HG03571 (cell line): Measurements from ENCODE around the gene SLC27A3.
"Not testable (repeated sequence)": the region's sequence is repeated elsewhere in the genome, so short reads cannot be mapped to it uniquely, and the experiment has no call there.

Experiments
- ATAC-seq: cut with Tn5 transposase; IDR thresholded peaks from one replicate; pipeline ENCODE4 v1.9.1; 2021; ENCODE audit not compliant: unreplicated experiment

Gene SLC27A3

DNA sequence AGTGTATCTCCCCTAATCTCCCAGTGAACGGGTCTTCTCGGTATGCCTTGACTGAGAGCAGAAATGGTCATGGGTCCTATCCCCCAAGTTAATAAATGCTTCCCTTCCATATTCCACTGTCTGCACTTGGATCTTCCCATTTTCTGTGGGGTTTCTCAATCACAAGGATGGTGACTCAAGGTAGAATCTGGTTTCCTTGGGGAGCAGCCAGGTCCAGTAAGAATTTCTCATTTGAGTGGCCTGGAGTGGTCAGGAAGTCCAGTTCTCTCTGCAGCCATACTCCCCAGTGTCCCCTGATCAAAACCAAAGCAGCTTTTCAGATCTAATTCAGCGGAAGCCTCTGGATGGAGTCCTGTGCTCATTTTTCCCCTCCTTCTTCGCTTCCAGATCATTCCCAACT is 14.8 kb upstream of the SLC27A3 start:
- no peak for ATAC-seq

DNA sequence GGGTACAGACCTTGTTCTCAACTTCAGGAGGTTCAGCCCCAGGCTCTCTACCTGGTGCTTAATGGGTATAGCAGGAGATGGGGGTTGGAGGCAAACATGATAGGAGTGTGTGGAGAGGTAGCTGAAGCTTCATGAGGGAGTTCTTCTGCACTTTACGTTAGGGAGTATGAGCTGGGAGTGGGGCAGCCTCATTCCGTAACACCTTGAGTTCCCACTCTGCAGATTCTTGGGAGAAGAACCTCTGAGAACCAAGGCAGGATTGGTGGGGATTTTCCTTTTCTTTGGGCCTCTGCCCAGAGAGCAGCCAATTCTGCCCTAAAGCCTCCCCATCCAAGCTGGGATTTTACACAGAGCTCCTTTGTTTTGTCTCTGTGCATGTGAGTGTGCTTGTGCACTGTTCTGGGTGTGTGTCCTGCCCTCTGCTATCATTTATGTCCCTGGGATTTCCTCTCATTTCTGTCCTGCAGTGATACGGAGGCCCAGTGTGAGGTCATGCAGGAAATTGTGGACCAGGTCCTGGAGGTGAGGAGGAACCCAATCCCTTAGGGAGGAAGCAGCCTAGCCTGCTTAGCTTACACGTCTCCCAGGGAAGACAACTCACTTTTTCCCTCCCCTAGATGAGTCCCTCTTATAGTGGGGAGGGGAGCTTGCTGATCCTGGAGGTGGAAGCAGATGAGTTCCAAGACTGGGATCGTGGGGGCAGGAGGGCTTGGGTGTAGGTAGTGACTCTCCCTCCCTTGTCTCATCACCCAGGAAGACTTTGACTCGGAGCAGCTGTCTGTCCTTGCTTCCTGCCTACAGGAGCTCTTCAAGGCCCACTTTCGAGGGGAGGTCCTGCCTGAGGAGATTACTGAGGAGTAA is 11.6 kb upstream of the SLC27A3 start:
- ATAC-seq: no peak

DNA sequence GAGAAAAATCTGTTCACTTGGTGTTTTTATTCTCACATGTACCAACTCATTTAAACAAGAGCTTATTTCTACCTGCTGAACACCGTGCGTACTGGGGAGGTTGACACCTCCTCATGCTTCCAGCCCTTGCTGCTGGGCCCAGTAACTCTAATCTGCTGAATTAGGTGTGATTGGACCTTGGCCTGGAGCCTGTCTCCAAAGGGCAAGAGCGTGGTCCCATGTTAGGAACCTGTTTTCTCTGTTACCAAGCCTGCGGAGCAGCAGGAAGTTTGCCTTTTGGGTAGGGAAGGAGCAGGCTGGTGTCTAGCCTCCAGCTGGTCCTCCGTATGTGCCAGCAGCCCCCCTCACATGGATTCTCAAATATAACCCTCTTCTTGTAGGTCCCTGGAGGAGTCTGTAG is 10.9 kb upstream of the SLC27A3 start:
- no peak for ATAC-seq

DNA sequence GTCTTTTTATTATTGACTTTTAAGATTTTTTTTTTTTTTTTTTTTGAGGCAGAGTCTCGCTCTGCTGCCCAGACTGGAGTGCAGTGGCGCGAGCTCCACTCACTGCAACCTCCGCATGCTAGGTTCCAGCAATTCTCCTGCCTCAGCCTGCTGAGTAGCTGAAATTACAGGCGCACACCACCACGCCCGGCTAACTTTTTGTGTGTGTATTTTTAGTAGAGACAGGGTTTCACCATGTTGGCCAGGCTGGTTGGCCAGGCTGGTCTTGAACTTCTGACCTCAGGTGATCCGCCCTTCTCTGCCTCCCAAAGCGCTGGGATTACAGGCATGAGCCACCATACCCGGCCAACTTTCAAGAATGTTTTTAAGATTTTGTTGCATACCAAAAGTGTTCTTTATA is 8.5 kb upstream of the SLC27A3 start:
- ATAC-seq: not testable (repeated sequence)

DNA sequence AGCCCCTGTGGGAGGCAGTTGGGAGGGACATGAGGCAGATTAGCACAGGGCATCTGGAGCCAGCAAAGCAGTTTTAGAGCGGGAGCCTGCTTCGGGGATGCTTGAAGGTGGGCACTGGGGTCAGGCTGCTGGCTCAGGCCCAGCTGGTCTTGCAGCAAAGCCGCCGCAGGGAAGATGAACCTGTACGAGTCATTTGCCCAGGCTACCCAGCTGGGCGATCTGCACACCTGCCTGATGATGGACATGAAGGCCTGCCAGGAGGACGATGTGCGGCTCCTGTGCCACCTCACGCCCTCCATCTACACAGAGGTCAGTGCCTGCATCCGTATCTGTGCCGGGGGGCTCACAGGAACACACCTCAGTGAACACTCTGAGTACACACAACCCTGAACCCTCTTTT is 7.7 kb upstream of the SLC27A3 start:
- ATAC-seq: no peak

DNA sequence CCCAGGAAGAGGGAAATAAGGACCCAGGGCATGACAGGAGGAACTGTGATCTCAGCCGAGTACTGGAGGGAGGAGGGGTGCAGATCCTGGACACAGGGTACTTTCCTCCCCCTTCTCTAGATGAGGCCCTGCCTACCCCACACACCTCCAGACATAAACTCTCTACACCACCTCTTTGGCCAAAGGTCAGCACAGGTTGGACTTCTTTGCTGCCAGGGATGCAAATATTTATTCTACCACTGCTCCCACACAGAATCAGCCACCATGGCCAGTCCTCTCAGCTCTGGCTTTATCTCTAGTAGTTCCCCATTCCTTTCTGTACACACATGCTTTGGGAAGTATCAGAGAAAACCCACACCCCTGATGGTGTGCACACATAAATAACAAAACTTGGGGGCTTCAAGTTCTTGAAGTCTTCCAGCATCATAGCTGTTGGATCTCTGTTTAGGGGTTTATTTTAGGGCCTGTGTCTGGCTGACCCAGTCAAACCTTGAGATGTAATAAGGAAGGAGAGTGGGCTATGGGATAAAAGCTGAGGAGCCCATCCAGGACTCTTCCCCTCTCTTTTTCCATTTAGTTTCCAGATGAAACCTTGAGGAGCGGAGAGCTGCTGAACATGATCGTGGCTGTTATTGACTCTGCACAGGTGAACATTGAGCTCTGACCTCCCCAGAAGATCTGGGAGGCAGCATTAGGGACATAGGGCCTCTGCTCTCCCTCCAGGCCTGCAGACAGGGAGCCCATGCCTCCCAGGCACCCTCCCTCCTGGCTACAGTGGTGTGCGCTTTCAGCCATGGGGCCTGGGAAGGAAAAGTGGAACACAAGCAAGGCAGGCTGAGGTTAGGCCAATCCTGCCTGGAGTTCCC is 6.7 kb upstream of the SLC27A3 start:
- ATAC-seq: no peak

DNA sequence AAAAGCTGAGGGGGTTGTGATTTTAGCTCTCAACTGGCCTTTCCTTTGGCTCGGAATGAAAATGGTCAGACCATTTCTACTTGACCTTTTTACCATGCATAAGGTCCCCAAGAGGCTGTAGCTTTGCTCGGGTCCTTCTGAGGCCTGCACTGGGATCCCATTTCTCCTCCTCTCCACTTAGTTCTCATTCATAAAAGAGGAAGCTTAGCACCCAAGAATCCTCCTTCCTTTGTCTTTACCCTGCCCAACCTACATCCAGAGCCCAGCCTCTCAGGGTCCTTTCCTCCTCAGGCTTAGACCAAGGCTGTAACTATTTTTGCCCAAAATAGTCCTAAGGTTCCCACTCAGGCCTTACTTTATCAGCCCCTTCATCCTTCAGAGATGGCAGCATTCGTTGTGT is 6.0 kb upstream of the SLC27A3 start:
- no peak for ATAC-seq

DNA sequence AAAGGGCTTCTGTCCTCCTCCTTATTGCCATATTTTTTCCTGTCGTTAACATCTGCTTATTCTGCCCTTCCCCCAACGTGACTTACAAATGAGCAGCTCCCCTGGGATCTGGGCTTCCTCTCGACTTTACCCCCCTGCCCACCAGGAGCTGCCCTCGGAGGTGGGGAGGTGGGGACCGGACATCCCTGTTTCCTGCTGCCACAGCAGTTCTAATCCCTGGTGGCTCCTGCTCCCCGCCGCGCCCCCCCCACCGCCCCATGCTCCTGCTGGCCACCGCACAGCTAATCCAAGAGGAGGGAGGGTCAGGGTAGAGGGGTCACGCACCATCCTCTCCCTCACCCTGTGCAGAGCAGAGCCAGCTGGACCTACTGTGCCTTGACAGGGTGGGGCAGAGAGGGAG is 4.4 kb upstream of the SLC27A3 start:
- ATAC-seq: no peak

DNA sequence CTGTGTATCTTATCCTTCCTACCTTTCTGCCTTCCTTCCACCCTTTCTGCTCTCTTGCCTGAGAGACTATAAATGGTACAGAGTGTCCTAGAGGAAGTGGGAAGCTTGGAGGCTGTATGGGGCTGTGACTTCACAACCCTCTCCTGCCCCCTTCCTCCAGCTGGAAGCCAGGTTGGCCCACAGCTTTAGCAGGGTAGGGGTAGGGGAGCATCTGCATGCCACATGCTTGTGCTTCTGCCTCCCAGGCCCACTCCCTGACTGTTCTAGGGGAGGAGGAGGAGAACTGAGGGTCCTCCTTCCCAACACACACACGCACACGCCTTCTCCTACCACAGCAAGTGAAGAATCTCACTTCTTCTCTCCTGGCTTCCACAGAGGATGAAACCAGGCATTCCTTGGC is 3.9 kb upstream of the SLC27A3 start:
- ATAC-seq: no peak

DNA sequence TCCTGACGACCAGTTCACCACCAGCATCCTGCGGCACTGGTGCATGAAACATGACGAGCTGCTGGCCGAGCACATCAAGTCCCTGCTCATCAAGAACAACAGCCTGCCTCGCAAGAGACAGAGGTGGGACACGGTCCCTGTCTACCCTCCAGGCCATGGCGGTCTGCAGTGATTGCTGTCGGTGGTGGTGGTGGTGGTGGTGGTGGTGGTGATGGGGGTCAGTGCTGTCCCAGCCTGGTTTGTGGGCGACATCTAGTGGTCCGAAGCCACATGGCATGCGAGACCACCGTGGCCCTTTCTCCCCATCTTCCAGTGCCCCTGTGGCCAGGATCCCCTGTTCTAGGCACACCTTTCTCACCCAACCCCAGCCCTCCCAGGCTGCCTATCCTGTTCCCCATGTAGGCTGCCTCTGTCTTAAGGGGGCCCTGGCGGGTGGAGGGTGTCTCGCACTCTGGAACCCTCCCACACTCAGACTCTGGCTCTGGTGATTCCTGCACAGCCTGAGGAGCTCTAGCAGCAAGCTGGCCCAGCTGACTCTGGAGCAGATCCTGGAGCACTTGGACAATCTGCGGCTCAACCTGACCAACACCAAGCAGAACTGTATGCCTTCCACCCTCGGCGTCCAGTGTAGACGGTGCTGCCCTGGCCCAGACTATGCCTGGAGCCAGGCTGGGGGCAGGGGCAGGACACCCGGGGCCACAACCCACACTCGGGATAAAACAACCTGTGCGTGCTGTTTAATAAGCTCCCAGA is 3.2 kb upstream of the SLC27A3 start:
- no peak for ATAC-seq

DNA sequence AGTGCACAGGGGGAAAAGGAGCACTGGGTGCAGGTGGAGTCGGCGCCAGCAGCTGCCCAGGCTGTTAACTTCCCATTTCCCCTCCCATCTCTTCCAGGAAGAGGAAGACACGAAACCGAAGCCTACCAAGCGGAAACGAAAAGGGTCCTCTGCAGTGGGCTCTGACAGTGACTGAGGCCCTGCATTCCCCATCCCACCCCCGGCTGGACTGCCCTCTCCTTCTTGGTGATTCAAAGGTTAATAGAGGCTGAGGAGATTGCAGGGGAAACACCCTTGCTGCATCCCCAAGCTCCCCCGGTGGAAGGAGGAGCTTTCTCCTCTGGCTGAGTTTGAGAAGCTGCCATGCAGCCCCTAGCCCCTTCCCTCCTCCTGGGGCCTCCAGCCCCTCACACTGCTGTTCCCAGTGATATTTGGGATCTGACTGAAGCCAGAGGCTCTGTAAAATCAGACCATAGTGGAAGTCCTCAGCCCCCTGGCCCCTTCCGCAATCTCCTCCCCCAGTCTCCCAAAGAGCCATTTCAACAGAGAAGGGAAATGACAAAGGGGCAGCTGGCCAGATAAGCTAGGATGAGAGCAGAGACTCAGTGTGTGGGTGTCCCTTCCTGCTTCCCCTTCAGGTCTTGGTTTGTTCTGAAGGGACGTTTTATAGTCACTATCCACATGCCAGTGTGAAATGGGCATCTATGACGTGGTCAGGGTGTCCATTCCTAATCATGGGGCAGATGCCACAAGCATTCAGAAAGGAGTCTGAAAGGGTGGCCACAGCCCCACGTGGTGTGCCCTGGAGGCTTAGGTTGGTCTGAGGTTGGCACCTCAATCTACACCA is 1.9 kb upstream of the SLC27A3 start:
- no peak for ATAC-seq

DNA sequence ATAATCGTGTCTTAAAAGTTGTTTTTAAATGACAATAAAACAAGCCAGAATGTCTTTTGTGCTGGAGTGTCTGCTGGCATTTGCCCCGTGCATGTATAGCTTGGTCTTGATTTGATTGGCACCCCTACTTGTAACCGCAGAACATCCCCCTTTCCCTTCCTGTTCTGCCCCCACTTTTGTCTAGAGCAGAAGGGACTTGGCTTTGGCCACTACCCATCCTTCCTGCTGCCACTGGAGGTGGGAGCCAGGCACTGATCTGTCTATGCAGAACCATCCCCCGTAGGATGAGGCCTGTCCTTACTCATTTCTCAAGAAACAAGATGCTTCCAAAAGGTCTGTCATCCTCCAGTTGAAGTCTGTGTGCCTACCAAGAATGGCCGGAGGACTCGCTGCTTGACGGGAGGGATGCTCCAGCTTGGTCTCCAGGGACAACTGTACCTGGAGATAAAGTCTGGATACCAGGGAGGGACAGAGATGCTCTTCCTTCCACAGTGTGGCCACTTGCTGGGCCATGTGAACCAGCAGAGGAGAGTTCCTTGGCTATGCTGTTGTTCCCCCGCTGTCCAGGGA is 1.1 kb upstream of the SLC27A3 start:
- ATAC-seq: no peak

DNA sequence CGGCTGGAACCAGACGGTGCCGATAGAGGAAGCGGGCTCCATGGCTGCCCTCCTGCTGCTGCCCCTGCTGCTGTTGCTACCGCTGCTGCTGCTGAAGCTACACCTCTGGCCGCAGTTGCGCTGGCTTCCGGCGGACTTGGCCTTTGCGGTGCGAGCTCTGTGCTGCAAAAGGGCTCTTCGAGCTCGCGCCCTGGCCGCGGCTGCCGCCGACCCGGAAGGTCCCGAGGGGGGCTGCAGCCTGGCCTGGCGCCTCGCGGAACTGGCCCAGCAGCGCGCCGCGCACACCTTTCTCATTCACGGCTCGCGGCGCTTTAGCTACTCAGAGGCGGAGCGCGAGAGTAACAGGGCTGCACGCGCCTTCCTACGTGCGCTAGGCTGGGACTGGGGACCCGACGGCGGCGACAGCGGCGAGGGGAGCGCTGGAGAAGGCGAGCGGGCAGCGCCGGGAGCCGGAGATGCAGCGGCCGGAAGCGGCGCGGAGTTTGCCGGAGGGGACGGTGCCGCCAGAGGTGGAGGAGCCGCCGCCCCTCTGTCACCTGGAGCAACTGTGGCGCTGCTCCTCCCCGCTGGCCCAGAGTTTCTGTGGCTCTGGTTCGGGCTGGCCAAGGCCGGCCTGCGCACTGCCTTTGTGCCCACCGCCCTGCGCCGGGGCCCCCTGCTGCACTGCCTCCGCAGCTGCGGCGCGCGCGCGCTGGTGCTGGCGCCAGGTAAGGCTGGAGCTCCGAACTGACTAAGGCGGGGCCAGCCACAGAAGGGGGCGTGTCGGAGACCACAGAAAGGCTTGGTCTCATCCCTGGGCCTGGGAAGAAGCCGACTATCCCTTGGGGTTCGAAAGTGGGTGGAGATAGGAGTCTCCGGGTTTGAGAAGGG is 486 bp downstream of the SLC27A3 start:
- ATAC-seq: peak; percentile 58

DNA sequence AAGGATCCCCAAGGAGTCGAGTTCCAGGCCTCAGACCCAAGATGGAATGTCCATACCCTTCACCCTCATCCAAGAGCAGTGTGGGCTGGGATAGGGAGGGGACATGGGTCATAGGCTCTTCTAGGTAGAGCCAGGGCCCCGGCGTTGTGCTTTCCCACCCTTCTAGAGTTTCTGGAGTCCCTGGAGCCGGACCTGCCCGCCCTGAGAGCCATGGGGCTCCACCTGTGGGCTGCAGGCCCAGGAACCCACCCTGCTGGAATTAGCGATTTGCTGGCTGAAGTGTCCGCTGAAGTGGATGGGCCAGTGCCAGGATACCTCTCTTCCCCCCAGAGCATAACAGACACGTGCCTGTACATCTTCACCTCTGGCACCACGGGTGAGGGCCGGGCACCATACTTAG is 1.1 kb downstream of the SLC27A3 start:
- ATAC-seq: no peak

DNA sequence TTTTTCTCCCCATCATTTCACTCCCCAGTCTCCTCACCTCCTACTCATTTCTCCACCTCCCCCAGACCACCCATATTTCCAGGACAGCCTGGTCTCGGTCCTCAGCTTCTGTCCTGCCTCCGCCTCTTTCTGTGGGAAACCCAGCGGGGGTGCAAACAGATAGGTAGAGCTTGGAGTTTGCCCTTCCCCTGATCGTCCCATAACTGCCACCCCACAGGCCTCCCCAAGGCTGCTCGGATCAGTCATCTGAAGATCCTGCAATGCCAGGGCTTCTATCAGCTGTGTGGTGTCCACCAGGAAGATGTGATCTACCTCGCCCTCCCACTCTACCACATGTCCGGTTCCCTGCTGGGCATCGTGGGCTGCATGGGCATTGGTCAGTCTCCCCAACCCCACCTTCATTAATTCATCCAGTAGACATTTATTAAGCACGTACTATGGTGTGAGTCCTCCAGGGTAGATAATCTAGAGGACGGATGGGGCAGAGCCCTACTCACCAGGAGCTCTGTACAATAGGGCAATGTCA is 1.7 kb downstream of the SLC27A3 start:
- ATAC-seq: no peak

DNA sequence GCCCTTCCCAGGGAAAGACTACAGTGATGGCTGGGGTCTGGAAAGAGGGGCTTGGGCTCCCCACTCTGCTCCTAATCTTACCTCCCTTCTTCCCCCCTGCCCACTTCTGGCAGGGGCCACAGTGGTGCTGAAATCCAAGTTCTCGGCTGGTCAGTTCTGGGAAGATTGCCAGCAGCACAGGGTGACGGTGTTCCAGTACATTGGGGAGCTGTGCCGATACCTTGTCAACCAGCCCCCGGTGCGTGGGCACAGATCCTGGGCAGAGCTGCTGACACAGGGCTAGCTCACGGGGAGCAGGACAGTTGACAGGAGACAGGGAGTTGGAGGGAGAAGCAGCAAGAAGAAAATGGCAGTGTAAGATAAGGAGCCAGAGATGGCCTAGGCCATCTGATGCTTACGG is 2.4 kb downstream of the SLC27A3 start:
- no peak for ATAC-seq

DNA sequence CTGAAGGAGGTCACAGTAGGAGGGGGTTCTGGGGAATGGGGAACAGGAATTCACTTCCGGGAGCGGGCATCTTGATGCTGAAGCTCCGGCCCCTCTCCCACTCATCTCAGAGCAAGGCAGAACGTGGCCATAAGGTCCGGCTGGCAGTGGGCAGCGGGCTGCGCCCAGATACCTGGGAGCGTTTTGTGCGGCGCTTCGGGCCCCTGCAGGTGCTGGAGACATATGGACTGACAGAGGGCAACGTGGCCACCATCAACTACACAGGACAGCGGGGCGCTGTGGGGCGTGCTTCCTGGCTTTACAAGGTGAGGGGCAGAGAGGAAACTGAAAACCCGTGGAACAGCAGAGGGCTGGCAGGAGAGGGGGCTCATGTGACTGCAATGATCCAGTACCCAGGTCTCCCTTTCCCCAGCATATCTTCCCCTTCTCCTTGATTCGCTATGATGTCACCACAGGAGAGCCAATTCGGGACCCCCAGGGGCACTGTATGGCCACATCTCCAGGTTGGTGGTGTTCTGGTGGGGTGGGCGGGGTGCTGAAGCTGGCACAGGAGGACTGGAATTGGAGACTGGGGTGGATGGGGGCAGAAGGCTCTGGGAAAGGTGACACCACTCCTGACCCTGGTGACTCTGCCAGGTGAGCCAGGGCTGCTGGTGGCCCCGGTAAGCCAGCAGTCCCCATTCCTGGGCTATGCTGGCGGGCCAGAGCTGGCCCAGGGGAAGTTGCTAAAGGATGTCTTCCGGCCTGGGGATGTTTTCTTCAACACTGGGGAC is 3.0 kb downstream of the SLC27A3 start:
- ATAC-seq: no peak

DNA sequence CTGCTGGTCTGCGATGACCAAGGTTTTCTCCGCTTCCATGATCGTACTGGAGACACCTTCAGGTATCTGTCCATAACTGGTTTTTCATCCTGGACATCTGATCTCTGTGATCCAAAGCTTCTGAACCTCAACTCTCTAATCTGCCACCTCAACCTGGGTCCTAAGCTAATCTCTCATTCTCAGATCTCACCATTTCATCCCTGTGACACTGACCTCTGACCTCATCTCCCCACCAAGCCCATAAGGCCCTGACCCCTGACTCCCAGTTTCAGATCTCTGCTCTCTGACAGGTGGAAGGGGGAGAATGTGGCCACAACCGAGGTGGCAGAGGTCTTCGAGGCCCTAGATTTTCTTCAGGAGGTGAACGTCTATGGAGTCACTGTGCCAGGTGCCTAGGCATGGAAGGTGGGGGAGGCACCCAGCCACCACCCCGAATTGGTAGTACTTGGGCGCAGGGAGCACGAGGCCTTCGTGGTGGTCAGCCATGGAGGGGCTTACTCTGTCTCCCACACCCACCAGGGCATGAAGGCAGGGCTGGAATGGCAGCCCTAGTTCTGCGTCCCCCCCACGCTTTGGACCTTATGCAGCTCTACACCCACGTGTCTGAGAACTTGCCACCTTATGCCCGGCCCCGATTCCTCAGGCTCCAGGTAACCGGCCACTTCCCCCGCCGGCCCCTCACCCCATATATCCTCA is 3.8 kb downstream of the SLC27A3 start:
- ATAC-seq: no peak
